Liver (tissue), 3 donors: ENCODE data around the gene CXCR3.

Source experiments
- GABPA ChIP-seq, 2 donors: IDR thresholded peaks in 1 of 2; conservative IDR thresholded peaks in 1 of 2; 2 replicates each; pipeline ENCODE4 v1.6.1; 2016; ENCODE audit warnings: antibody characterized with exemption in 2 of 2, mild to moderate bottlenecking in 1 of 2, moderate library complexity in 1 of 2
- SP1 ChIP-seq: IDR thresholded peaks from 2 replicates; pipeline ENCODE4 v1.6.1; 2018; ENCODE audit warnings: antibody characterized with exemption, mild to moderate bottlenecking
- TAF1 ChIP-seq: conservative IDR thresholded peaks from 2 replicates; pipeline ENCODE4 v1.6.1; 2016; ENCODE audit warnings: antibody characterized with exemption, mild to moderate bottlenecking
- YY1 ChIP-seq: IDR thresholded peaks from 2 replicates; pipeline ENCODE4 v1.6.1; 2016; ENCODE audit warnings: antibody characterized with exemption, mild to moderate bottlenecking
- TF ChIP-seq, protein P1 (sequence below): fragments of 150-350 bp; IDR thresholded peaks from 2 replicates; pipeline ENCODE4 v1.5.1; 2017; ENCODE audit warnings: improper control_type of control experiment, low read depth, low read length; ENCODE audit not compliant: missing input control
- TF ChIP-seq, protein P2 (sequence below): IDR thresholded peaks from 2 replicates; pipeline ENCODE4 v1.6.1; 2016; ENCODE audit warnings: antibody characterized with exemption, mild to moderate bottlenecking
- TF ChIP-seq, protein P3 (sequence below): IDR thresholded peaks from 2 replicates; pipeline ENCODE4 v1.6.1; 2016; ENCODE audit warnings: antibody characterized with exemption
- donor health status: healthy.
- donor health status: healthy.

DNA sequence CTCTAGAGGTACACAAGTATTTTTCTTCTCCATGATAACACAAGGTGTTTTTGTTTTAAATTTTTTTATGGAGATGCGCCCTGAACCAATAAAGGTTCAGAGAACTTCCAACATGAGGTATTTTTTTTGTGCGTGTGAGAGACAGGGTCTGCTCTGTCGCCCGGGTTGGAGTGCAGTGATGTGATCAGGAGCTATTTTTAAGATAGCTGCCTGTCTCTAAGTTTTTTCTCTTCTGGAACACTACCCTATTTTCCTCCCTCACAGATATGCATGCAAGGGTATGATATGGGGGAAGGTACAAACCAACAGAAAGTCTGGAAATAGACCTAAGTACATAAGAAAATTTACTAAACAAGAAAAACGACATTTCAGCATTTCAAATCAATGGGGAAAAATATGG is 37.1 kb downstream of the CXCR3 start:
- TF ChIP-seq, protein P1, sequence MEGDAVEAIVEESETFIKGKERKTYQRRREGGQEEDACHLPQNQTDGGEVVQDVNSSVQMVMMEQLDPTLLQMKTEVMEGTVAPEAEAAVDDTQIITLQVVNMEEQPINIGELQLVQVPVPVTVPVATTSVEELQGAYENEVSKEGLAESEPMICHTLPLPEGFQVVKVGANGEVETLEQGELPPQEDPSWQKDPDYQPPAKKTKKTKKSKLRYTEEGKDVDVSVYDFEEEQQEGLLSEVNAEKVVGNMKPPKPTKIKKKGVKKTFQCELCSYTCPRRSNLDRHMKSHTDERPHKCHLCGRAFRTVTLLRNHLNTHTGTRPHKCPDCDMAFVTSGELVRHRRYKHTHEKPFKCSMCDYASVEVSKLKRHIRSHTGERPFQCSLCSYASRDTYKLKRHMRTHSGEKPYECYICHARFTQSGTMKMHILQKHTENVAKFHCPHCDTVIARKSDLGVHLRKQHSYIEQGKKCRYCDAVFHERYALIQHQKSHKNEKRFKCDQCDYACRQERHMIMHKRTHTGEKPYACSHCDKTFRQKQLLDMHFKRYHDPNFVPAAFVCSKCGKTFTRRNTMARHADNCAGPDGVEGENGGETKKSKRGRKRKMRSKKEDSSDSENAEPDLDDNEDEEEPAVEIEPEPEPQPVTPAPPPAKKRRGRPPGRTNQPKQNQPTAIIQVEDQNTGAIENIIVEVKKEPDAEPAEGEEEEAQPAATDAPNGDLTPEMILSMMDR, result no peak
- TF ChIP-seq TAF1 (no peak), GABPA (IDR thresholded peaks at IDR 0.05 in 1 of 2, conservative IDR thresholded peaks at IDR 0.05 in 1 of 2) (no peak), SP1 (no peak), YY1 (no peak)
- TF ChIP-seq, protein P2, sequence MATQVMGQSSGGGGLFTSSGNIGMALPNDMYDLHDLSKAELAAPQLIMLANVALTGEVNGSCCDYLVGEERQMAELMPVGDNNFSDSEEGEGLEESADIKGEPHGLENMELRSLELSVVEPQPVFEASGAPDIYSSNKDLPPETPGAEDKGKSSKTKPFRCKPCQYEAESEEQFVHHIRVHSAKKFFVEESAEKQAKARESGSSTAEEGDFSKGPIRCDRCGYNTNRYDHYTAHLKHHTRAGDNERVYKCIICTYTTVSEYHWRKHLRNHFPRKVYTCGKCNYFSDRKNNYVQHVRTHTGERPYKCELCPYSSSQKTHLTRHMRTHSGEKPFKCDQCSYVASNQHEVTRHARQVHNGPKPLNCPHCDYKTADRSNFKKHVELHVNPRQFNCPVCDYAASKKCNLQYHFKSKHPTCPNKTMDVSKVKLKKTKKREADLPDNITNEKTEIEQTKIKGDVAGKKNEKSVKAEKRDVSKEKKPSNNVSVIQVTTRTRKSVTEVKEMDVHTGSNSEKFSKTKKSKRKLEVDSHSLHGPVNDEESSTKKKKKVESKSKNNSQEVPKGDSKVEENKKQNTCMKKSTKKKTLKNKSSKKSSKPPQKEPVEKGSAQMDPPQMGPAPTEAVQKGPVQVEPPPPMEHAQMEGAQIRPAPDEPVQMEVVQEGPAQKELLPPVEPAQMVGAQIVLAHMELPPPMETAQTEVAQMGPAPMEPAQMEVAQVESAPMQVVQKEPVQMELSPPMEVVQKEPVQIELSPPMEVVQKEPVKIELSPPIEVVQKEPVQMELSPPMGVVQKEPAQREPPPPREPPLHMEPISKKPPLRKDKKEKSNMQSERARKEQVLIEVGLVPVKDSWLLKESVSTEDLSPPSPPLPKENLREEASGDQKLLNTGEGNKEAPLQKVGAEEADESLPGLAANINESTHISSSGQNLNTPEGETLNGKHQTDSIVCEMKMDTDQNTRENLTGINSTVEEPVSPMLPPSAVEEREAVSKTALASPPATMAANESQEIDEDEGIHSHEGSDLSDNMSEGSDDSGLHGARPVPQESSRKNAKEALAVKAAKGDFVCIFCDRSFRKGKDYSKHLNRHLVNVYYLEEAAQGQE, result no peak
- TF ChIP-seq, protein P3, sequence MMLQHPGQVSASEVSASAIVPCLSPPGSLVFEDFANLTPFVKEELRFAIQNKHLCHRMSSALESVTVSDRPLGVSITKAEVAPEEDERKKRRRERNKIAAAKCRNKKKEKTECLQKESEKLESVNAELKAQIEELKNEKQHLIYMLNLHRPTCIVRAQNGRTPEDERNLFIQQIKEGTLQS, result no peak
